NCI-H82 treated with DMSO at 0.1 percent for 48 hours (cell line): ENCODE data around the gene PCED1A.

Experiments
- DNase-seq: peaks from one replicate; lab custom pipeline; 2025; ENCODE audit not compliant: unreplicated experiment; lab: John Stamatoyannopoulos, UW

PCED1A gene, protein sequence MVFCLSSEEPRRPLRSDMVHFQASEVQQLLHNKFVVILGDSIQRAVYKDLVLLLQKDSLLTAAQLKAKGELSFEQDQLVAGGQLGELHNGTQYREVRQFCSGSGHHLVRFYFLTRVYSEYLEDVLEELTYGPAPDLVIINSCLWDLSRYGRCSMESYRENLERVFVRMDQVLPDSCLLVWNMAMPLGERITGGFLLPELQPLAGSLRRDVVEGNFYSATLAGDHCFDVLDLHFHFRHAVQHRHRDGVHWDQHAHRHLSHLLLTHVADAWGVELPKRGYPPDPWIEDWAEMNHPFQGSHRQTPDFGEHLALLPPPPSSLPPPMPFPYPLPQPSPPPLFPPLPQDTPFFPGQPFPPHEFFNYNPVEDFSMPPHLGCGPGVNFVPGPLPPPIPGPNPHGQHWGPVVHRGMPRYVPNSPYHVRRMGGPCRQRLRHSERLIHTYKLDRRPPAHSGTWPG

DNA sequence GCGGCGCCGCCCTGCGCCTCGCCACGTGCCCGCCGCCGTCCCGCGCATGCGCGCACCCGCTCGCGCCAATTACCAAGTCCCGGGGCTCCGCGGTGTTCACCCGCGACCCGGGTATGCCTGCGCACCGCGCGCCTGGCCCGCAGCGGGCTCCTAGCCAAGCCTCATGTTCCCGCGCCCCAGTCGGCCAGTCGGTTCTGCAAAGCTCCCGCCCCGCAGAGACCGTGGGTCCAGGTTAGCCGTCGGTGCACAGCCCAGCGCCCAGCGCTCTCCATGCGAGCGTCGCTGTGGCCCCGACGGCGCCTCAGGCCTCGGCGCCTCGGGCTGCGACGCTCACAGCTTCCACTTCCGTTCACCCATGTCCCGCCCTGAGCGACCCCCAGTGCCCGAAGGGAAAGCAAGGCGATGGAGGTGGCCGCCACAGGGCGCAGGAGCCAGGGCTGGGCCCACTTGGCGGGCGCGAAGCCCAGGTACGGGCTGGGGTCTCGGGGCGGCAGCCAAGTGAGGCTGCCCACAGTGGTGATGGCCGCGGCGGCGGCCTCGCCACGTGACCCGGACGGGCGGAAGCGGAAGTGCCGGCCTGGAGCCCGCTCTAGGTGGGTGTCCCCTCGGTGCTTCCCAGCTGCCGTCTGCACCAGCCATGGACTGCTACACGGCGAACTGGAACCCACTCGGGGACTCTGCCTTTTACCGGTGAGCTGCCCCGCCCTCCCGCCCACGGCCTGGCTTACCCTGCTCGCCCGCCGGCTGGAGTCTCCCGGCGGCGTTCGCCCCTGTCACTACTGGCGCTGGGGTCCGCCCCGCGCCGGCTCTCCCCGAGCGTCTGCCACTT lies at the start of gene PCED1A, which contains the start of gene VPS16:
TSS of gene PCED1A (minus strand) at position 518 of the 829 bp plus-strand sequence. CDS start 743 bp downstream, outside the sequence.
TSS of gene VPS16 (plus strand) at position 608 of the 829 bp plus-strand sequence. CDS start at position 638, 30 bp downstream.
- DNase-seq, result peak; percentile 8

- DNase-seq, result no peak
These were observed 49.3 kb upstream of the PCED1A start for GRCh38 chr20:2889797-2890196.

DNA sequence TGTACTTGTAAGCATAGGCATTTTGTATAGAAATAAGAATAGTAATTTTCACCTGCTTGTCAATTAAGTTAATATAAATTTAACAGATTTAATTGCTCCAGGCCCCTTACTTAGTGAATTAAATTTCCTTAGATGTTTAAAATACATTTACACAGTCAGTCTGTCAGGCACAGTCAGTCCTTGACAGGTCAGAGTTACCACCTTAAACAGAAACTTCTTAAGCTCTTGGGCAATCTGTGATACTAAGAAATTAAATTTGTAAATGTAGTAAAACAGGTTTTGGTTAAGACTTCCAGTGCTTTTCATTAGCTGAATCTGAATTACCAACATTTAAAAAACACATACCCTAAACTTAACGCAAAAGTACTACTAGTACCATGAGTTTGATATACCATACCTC lies 48.8 kb upstream of the PCED1A start:
- DNase-seq, result no peak

DNA sequence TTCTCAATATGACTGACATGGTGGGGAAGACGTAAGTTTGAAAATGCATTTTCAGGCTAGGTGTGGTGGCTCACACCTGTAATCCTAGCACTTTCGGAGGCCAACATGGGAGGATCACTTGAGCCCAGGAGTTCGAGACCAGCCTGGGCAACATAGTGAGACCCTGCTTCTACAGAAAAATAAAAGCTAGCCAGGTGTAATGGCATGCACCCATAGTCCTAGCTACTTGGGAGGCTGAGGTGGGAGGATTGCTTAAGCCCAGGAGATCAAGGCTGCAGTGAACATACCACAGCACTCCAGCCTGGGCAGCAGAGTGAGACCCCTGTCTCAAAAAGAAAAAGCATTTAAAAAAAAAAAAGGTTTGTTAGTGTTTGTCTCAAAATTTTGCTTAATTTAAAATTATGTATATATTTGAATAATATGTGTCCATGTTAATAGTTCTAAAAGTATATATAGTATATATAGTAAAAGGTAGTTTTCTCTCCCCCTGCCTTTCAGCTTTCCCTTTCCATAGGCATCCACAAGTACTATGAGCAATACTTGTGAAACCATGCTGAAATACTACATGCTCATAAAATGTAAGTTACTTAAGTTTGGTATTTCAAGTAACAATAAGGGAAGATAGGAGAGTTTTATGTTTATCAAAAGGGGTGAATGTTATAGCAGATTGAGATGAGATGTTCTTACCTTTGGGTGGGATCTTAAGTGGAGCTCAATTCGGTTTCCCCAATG lies 47.9 kb upstream of the PCED1A start:
- no peak for DNase-seq

DNA sequence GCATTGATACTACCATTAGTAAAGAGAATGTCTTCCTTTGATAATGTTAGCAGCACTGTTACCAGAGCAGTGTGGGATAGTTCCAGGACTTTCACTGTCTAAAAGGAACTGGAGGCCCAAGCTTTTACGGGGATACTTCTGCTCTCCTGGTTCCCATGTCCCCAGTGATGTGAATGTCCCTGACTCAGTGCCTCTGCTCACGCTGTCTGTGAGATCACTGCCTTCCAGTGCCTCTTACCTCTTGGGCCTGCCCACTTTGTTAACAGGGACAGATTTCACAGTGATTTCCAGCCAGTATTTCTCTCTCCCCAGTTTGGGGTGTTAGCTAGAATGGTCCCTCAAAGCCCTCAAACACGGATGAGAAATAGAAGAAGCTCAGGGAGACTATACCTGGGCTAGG lies 47.3 kb upstream of the PCED1A start:
- DNase-seq, result no peak

DNA sequence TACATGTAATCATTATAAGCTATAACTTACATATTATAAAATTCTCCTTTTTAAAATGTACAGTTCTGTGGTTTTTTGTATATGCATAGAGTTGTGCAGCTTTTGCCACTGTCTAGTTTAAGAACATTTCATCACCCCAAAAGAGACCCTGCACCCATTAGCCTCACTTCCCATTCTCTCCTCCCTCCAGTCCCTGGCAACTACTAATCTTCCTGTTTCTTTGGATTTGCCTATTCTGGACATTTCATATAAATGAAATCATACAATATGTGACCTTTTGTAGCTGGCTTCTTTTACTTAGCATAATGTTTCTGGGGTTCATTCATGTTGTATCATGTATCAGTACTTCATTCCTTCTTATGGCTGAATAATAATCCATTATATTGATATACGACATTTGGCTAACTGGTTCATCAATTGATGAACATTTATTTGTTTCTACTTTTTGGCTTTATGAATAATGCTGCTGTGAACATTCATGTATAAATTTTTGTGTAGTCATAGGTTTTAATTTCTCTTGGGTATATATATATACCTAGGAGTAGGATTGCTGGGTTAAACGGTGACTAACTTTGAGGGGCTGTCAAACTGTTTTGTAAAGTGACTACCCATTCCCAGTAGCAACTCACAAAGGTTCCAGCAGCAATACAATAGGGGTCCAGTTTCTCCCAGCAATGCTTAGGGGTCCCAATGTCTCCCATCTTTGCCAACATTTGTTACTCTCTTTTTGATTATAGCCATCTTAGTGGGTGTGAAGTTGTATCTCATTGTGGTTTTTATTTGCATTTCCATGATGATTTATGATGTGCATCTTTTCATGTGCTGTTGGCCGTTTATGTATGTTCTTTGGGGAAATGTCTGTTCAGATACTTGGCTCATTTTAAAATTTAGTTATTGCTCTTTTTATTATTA lies 43.5 kb upstream of the PCED1A start:
- no peak for DNase-seq

DNA sequence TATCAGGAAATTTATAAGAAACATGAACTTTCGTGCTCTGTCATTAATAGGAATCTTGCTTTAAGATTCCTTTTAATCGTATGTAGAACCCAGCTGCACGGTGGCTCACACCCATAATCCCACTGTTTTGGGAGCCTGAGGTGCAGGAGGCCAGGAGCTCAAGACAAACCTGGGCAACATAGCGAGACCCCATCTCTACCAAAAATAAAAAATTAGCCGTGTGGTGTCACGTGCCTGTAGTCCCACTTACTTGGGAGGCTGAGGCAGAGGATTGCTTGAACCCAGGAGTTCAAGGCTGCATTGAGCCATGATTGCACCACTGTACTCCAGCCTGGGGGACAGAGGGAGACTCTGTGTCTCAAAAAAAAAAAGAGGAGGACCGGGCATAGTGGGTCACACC lies 40.2 kb upstream of the PCED1A start:
- no peak for DNase-seq

DNA sequence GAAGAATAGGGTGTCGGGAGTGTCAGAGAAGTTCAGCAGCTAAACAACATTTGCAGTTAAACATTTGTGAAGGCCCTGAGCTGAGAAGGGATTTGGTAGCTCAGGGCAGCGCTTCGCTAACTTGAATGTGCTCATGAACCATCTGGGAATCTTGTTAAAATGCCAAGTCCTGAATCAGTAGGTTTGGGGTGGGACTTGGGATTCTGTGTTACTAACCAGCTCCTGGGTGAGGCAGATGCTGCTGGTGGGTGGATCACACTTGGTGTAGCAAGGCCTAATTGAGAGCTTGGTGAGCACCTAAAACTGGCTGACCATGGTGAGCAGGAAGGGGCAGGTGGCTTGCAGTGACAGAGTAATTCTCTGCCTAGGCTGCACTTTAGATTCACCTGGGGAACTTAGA lies 38.7 kb upstream of the PCED1A start:
- DNase-seq, result no peak

DNA sequence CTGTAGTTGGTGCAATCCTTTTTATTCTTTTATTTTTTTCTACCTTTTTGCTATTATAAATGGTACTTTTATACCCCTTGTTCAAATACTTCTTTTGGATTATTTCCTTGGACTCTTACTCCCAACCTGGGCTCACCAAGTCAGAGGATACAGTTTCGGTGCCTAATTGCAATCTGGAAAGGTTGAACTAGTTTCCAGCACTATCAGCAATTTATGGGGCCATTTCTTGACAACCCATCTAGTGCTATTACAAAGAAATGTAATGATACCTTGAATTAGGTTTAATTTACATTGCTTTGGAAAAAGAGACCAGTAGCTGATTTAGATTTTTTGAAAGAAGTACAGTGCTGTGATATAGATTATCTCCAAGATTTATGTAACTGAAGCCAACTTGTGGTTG lies 38.1 kb upstream of the PCED1A start:
- DNase-seq, result no peak

- DNase-seq, result no peak
These were observed 35.3 kb upstream of the PCED1A start for GRCh38 chr20:2875690-2876203.

DNA sequence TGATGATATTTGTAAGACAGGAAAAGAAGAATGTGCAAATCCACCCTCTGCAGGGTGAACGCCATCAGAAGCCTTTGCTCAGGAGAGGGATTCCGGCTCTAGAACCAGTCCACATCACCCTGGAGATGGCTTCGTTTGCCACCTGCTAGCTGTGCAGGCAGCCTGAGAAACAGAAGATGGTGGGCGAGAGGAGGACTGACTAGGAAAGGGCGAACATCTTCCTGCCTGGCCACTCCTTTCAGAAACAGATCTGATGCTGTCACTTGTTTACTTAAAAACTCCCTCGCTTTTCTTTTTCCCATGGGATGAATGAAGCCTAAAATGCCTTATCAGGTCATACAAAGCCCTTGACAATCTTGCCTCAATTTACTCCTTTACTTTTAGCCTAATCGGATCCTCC lies 34.0 kb upstream of the PCED1A start:
- no peak for DNase-seq

DNA sequence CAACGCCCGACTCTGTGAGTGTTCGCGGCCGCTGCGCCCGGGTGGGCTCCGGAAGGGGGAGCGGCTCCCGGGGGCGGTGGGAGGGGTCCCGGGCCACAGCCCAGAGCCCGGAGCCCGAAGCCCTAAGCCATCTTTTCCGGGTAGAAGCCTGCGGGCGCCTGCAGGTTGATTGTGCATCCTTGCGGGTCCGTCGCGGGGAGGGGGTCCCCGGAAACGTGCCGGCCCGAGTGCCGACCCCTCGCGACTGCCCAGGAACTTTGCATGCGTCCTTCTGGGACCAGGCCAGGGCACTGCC lies 33.2 kb upstream of the PCED1A start:
- DNase-seq, result no peak

DNA sequence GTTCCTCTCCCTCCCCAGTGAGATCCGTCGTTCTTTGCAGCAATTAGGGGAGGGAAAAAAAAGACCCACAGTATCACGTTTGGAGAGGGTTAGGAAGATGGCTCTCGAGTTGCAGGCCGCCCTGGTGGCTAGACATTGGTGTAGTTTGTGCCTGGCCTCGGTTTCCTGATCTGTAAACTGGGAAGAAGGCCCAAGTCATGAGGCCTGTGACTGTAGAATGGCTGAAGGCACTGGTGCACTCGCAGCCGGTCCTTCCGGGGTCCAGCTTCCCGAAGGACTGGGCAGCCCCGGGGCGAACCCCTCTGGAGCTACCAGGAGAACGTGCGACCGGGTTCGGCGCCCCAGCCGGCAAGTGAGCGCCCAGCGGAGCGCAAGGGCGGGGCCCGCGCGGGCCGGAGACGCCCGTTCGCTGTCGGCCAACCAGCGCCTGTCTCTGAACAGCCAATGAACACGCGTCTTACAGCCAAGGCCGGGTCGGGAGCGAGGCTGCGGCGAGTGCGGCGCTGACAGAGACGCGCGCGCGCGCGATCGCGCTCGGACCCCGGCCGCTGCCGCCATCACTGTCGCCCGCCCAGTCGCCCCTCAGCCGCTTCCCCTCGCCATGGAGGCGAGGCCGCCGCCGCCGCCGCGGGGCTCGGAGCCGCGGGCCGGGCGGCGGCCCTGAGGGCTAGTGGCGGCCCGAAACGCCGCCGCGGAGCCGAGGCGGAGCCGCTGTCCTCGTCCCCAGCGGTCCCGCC lies 32.7 kb upstream of the PCED1A start, which contains the start of gene PTPRA:
TSS of gene PTPRA (plus strand) at position 472 of the 737 bp plus-strand sequence. CDS start 90,797 bp downstream, outside the sequence.
- peak; percentile 72 for DNase-seq

GRCh38 chr20:2872459-2873009 lies 32.1 kb upstream of the PCED1A start:
- DNase-seq, result no peak

DNA sequence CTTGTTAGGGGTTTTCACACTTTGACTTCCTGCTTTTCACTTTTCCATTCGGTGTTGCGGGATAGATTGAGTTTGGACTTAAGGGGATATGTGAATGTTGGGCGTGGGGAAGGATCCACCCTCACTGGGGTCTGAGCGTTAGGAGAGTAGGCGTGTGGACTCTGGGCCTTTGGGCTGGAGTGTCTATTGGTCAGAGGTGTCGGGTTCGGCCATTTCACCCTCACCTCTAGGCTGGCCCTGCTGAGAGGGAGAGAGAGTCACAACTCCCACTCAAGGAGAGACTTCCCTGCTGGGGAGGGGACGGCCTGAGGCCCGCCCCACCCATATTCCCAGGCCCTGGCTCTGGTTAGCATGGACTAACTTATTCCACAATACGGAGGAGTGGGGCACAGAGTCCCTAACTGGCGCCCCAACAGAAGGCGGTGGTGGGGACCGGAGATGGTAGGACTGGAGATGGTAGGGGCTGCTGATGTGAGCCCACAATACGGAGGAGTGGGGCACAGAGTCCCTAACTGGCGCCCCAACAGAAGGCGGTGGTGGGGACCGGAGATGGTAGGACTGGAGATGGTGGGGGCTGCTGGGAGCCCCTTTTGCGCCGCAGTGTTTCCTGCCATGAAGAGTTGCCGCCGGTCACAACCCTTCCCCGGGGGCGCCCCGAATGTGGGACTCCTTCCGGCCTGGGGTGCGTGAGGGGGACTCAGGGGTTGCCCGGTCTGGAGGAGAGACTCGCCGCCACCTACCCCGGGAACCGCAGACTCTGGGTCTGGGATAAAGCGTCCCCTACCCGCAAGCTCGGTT lies 31.4 kb upstream of the PCED1A start:
- DNase-seq, result no peak

DNA sequence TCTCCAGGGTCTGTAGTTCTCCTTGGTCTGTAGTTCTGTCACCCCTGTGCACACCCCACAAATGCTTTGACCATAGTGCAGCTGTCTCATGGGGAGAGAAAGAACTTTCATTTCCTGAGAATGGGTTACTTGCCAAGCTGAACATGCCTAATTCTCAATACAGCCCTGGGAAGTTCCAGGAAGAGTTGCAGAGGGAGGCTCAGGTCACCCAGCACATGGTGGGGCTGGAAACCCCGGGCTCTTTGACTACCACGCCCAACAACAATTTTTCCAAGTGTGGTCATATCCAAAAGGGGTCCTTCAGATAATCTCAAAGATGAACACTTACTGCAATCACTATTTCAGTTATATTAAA lies 30.6 kb upstream of the PCED1A start:
- no peak for DNase-seq

DNA sequence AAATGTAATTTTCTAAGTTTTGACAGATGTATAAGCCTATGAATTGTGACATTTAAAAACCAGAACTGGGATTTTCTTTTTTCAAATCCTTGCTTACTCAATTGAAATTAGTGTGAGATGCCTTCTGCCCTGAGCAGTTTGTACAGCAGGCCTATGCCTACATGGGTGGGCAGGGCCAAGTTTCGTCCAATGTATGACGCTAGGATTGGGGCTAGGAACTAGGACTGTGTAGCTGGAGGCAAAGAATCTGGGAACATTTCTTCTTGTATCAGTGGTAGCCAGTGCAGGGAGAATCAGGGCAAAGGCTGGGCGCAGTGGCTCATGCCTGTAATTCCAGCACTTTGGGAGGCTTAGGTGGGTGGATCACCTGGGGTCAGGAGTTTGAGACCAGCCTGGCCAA lies 28.9 kb upstream of the PCED1A start:
- DNase-seq, result no peak

DNA sequence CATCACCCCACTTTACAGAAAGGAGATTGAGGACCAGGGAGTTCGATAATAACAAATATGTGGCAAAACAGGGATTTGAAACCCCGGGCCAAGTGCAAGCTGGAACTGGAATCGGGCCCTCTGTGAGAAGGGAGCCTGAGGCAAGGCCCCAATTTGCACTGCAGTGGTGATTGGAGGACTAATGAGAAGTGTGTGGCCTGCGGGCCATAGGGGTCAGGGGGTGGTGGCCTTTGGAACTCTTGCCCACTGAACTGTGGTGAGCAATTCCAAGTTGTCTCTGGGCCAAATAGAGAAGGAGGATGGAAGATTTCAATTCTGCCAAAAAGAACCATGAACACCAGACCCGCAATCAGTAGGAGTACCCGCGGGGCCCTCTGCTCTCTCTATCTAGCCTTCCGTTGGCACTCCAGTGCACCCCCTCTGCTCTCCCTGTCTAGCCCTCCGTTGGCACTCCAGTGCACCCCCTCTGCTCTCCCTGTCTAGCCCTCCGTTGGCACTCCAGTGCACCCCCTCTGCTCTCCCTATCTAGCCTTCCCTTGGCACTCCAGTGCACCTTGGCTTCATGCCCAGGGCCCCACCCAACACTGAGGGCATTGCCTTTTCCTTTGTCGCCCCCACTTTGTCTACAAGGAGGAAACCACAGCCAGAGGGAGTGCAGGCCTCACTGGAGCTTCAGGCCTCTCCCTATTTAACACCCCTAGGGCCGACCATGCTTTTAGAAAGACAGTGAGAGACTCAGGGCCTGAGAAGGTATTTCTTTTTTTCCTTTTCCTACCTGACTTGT lies 26.8 kb upstream of the PCED1A start:
- no peak for DNase-seq
